SKM-1 (cell line): ENCODE measurements around the gene RABGAP1L.
"Not testable (repeated sequence)": the region's sequence is repeated elsewhere in the genome, so short reads cannot be mapped to it uniquely, and the experiment has no call there.

ENCODE experiments used
- DNase-seq: peaks from one replicate; lab custom pipeline; 2025; ENCODE audit not compliant: unreplicated experiment; lab: John Stamatoyannopoulos, UW

Gene RABGAP1L

GRCh38 chr1:174848593-174849560 is 689.6 kb downstream of the RABGAP1L start:
- not testable (repeated sequence) for DNase-seq

GRCh38 chr1:174850726-174851125 is 691.4 kb downstream of the RABGAP1L start:
- DNase-seq: no peak

- no peak for DNase-seq
Observed at GRCh38 chr1:174858301-174858700, 699.0 kb downstream of the RABGAP1L start.

- DNase-seq: no peak
Observed at GRCh38 chr1:174870319-174870718, 711.0 kb downstream of the RABGAP1L start.

- no peak for DNase-seq
Observed at GRCh38 chr1:174871886-174872285, 712.6 kb downstream of the RABGAP1L start.

GRCh38 chr1:174872615-174873058 is 713.3 kb downstream of the RABGAP1L start:
- DNase-seq: no peak

GRCh38 chr1:174874331-174875053 is 715.2 kb downstream of the RABGAP1L start:
- DNase-seq: no peak

- no peak for DNase-seq
Observed at GRCh38 chr1:174875306-174875705, 716.0 kb downstream of the RABGAP1L start.

- no peak for DNase-seq
Observed at GRCh38 chr1:174877208-174877673, 717.9 kb downstream of the RABGAP1L start.

GRCh38 chr1:174880171-174880570 is 720.9 kb downstream of the RABGAP1L start:
- DNase-seq: no peak

GRCh38 chr1:174883409-174883808 is 724.1 kb downstream of the RABGAP1L start:
- no peak for DNase-seq

- no peak for DNase-seq
Observed at GRCh38 chr1:174884038-174884437, 724.7 kb downstream of the RABGAP1L start.

- DNase-seq: no peak
Observed at GRCh38 chr1:174884566-174884965, 725.2 kb downstream of the RABGAP1L start.

- no peak for DNase-seq
Observed at GRCh38 chr1:174890024-174890423, 730.7 kb downstream of the RABGAP1L start.

GRCh38 chr1:174892016-174892415 is 732.7 kb downstream of the RABGAP1L start:
- DNase-seq: no peak

- DNase-seq: no peak
Observed at GRCh38 chr1:174894117-174894762, 734.9 kb downstream of the RABGAP1L start.

- not testable (repeated sequence) for DNase-seq
Observed at GRCh38 chr1:174895610-174896009, 736.3 kb downstream of the RABGAP1L start.

- no peak for DNase-seq
Observed at GRCh38 chr1:174898102-174898797, 738.9 kb downstream of the RABGAP1L start.

- no peak for DNase-seq
Observed at GRCh38 chr1:174900317-174900716, 741.0 kb downstream of the RABGAP1L start.

- no peak for DNase-seq
Observed at GRCh38 chr1:174902531-174903099, 743.3 kb downstream of the RABGAP1L start.
